H1 (cell line): Measurements from ENCODE around the gene DIDO1. TPM values are rescaled to one million over a fixed set of nuclear protein-coding genes. Genes with fewer than 3 reads are reported as not detected.

Experiments
- CHD7 ChIP-seq: fragments of 300-600 bp; sonication (generic); IDR thresholded peaks from 2 replicates; pipeline ENCODE4 v1.7.1; 2012; ENCODE audit warnings: low read length, moderate library complexity, mild to moderate bottlenecking, inconsistent platforms; ENCODE audit not compliant: insufficient replicate concordance
- KDM5A ChIP-seq: fragments of 200-600 bp; IDR thresholded peaks from 2 replicates; pipeline ENCODE4 v1.7.1; 2012; ENCODE audit warnings: mild to moderate bottlenecking, low read length, inconsistent platforms, mixed read lengths
- RBBP5 ChIP-seq: IDR thresholded peaks from 2 replicates; pipeline ENCODE4 v1.7.1; 2012; ENCODE audit warnings: low read depth, mild to moderate bottlenecking, inconsistent platforms, low read length, moderate library complexity, borderline replicate concordance
- SP1 ChIP-seq: IDR thresholded peaks from 2 replicates; pipeline ENCODE4 v1.6.1; 2011; ENCODE audit warnings: low read depth, low read length
- TCF12 ChIP-seq: IDR thresholded peaks from 2 replicates; pipeline ENCODE4 v1.6.1; 2011; ENCODE audit warnings: low read depth, mild to moderate bottlenecking, low read length
- polyA plus RNA-seq, 7 experiments: library from polyadenylated mRNA; depleted of rRNA in 3 of 7; stranded (reverse) in 5 of 7; unstranded in 2 of 7; fragments of >200 nt in 5 of 7; fragments of 200-250 nt in 2 of 7; gene quantifications; 1 replicate in 5 of 7; 2 replicates in 1 of 7; 4 replicates in 1 of 7; pipeline versions ENCODE4 v1.2.1 to v1.2.3, GENCODE V29; 2011 to 2013; ENCODE audit warnings: missing spikeins in 2 of 7, mixed read lengths in 2 of 7
- total RNA-seq: library from RNA; stranded (reverse); fragmentation: NEBNext Ultra II Directional; extraction: Animal tissue kit (Norgen Biotek cat#: 25700); gene quantifications from 2 replicates; pipeline ENCODE4 v1.2.1, GENCODE V29; 2021
- TF ChIP-seq, protein P1 (sequence below): IDR thresholded peaks from 2 replicates; pipeline ENCODE4 v1.6.1; 2011; ENCODE audit warnings: low read depth, mild to moderate bottlenecking, low read length; ENCODE audit not compliant: insufficient read depth
- TF ChIP-seq, protein P2 (sequence below): IDR thresholded peaks from 2 replicates; pipeline ENCODE4 v1.6.1; 2012; ENCODE audit warnings: low read length, inconsistent platforms

DIDO1 gene
- total and polyA plus RNA-seq, 2 of the 8 experiments (the other 6 are each of a cell fraction or from before 2014, with no cell fraction given): 53.6 to 82.8 TPM

DNA sequence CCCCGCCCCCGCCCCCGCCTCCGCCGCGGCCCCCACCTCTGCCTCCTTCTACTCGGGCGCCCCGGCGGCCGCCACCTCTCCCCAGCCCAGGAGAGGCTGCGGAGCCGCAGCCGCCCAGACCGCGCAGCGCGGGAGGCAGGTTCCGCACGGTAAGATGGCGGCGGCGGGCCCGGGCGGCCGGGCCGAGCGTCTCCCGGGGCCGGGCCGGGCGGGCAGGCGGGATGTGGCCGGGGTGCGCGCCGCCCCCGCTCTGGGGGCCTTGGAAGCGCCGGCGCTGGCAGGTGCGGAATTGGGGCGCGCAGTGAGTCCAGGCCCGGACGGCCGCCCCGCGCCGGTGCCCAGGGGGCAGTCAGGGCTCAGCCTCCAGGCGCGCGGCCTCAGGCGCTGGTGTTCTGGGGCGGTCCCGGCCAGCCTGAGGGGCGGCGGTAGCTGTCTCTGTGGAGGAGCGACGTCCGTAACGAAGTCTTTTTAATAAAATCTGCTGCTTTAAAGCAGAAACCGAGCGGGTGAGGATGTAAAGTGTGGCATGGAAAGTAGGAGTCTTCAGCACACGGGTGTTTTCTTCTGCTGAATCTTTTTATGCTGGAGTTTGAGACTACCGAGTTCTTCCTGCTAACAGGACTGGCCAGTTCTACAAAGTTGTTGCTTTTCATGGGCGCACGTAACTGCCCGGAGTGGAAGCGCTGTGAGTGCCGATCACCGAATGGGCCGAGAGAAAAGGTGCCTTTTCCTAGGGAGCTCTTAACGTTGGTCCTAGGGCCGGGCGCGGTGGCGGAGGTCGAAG, 12.0 kb upstream of the DIDO1 start, which contains the start of gene GID8 (continued):
- TF ChIP-seq CHD7 (no peak), SP1 (no peak), KDM5A (no peak), TCF12 (no peak), RBBP5 (no peak)
- TF ChIP-seq, protein P1, sequence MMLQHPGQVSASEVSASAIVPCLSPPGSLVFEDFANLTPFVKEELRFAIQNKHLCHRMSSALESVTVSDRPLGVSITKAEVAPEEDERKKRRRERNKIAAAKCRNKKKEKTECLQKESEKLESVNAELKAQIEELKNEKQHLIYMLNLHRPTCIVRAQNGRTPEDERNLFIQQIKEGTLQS: no peak
- TF ChIP-seq, protein P2, sequence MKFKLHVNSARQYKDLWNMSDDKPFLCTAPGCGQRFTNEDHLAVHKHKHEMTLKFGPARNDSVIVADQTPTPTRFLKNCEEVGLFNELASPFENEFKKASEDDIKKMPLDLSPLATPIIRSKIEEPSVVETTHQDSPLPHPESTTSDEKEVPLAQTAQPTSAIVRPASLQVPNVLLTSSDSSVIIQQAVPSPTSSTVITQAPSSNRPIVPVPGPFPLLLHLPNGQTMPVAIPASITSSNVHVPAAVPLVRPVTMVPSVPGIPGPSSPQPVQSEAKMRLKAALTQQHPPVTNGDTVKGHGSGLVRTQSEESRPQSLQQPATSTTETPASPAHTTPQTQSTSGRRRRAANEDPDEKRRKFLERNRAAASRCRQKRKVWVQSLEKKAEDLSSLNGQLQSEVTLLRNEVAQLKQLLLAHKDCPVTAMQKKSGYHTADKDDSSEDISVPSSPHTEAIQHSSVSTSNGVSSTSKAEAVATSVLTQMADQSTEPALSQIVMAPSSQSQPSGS: no peak
